Kidney (tissue), 14 donors: ENCODE measurements around the gene FLII. TPM values are rescaled to one million over a fixed set of nuclear protein-coding genes. Genes with fewer than 3 reads are reported as not detected.

ENCODE experiments used
- DNase-seq, 5 donors: peaks; one replicate each; pipeline ENCODE4 v3.0.0-alpha.2; 2013 to 2020
- FAIRE-seq: peaks from 2 replicates; lab custom pipeline; 2012; peaks lifted over from hg19 to GRCh38; lab: Jason Lieb, UNC
- H3K27ac ChIP-seq, 2 donors: one replicate each; pipeline ENCODE4 v1.7.0; 2013; ENCODE audit warnings: low read depth in 2 of 2, low read length in 2 of 2, inconsistent platforms in 1 of 2
- H3K27me3 ChIP-seq: one replicate; pipeline ENCODE4 v1.7.1; 2013; ENCODE audit warnings: low read length, inconsistent platforms; ENCODE audit not compliant: control insufficient read depth, insufficient read depth
- H3K36me3 ChIP-seq, 3 donors: one replicate each; pipeline versions ENCODE4 v1.7.0 to v1.7.1; 2013; ENCODE audit warnings: low read length in 3 of 3, control low read depth in 1 of 3, inconsistent platforms in 1 of 3; ENCODE audit not compliant: insufficient read depth in 3 of 3, control insufficient read depth in 2 of 3
- H3K4me1 ChIP-seq, 3 donors: one replicate each; pipeline versions ENCODE4 v1.7.0 to v1.7.1; 2013; ENCODE audit warnings: low read length in 3 of 3, inconsistent platforms in 1 of 3, low read depth in 1 of 3; ENCODE audit not compliant: control insufficient read depth in 2 of 3, insufficient read depth in 2 of 3
- H3K4me3 ChIP-seq, 3 donors: one replicate each; pipeline versions ENCODE4 v1.7.0 to v1.8.1; 2013; ENCODE audit warnings: low read length in 3 of 3, control low read depth in 1 of 3, inconsistent platforms in 1 of 3
- H3K9ac ChIP-seq, 3 donors: one replicate each; pipeline versions ENCODE4 v1.7.0 to v1.7.1; 2013; ENCODE audit warnings: low read length in 3 of 3, control low read depth in 1 of 3, inconsistent platforms in 1 of 3
- H3K9me3 ChIP-seq, 3 donors: one replicate each; pipeline versions ENCODE4 v1.7.0 to v1.7.1; 2013; ENCODE audit warnings: low read length in 3 of 3, control low read depth in 1 of 3, inconsistent platforms in 1 of 3; ENCODE audit not compliant: control insufficient read depth in 2 of 3, insufficient read depth in 1 of 3
- CTCF ChIP-seq: IDR thresholded peaks from 3 replicates; pipeline ENCODE4 v1.5.1; 2012; ENCODE audit warnings: mild to moderate bottlenecking, moderate library complexity, borderline replicate concordance; ENCODE audit not compliant: insufficient read depth; ENCODE audit errors: extremely low read depth
- intact Hi-C: fragments of 100-400 bp; cut with DNase I; formaldehyde crosslinking; loops from one replicate; pipeline ENCODE4 v1.11.1; 2022
- polyA plus RNA-seq: library from polyadenylated mRNA; stranded (reverse); fragments of 350-450 nt; fragmentation: Illumina TruSeq; extraction: RNeasy Lipid Tissue Mini Kit (QIAGEN cat#74804); gene quantifications from one replicate; pipeline ENCODE4 v1.2.3, GENCODE V29; 2014; ENCODE audit warnings: low read depth, low replicate concordance; ENCODE audit not compliant: insufficient read depth
- total RNA-seq: library from RNA; stranded (reverse); fragmentation: NEBNext Ultra II Directional; extraction: Animal tissue kit (Norgen Biotek cat#: 25700); gene quantifications from one replicate; pipeline ENCODE4 v1.2.1, GENCODE V29; 2021
- donor health status: control.
- donor health status: control.
- donor health status: control.
- donor health status: control.
- donor health status: control.
- donor health status: DM: yes; HTN: yes; CAD: no.
- donor health status: Normal renal cell carcinoma (clear cell type).

Gene FLII
- total and polyA plus RNA-seq, 2 donors from 2014 or later, result 139 to 301 TPM

DNA sequence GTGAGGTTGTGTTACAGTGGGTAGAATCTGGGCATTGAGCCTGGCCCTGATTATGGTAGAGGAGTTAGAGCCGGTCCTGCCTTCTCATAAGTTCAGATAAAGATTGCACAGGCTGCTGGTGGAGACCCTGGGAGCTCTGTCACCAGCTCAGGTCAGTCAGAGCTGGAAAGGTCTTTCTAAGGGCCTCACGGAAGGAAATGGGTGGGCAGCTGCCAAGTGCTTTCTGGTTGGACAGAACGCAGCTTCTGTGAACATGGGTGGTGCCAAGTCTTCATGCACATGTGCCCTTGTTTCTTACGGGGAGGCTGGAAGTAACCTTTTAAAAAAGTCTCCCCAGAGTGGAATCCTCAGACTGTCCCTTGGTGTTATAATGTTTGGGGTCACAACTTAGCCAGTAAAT lies 60.0 kb downstream of the FLII start:
- no peak for FAIRE-seq
- Histone ChIP-seq H3K4me1 (peaks cover 0 to 54% (median 36%) of the 10 kb centered on the region in 3 donors), H3K36me3 (peaks cover 0 to 43% (median 30%) of the 10 kb centered on the region in 3 donors), H3K27ac (no peak overlapping the region), H3K9me3 (no peaks in the 10 kb centered on the region), H3K4me3 (no peak overlapping the region), H3K27me3 (no peaks in the 10 kb centered on the region), H3K9ac (no peak overlapping the region)
- intact Hi-C loops, result no loop called here
- no peak for DNase-seq
- TF ChIP-seq CTCF, result no peak

DNA sequence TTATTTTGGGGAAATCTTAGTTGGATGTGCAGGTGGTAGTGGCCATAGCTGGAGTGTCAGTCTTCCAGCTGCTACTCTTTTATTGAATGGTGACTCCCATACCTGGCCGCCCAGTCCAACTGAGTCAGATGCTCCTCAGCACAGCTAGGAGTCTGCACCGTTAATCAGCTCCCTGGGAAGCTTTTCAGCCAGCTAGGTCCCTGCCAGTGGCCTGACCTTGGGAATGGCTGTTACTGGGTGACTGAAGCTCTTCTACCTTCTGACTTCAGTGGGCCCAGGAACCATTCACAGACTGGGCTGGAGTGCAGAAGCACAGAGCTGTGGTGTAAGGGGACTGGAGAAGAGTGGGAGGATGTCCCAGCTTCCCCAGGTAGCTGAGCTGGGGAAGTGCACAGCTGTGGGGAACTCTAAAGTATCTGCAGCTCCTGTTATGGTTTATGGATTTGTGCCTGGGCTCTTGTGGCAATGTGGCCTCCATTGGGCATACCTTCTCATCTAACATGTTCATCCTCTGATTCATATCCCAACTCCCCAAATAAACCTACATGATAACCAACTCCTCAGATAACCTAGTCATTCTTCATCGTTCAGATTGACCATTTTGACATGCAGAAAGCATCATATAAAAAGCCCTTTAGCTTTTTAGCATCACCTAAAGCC lies 60.9 kb downstream of the FLII start:
- Histone ChIP-seq H3K4me1 (peaks cover 0 to 48% (median 37%) of the 10 kb centered on the region in 3 donors), H3K9me3 (no peaks in the 10 kb centered on the region), H3K27me3 (no peaks in the 10 kb centered on the region), H3K9ac (no peak overlapping the region), H3K27ac (no peak overlapping the region), H3K36me3 (peaks cover 0 to 39% (median 28%) of the 10 kb centered on the region in 3 donors), H3K4me3 (no peak overlapping the region)
- intact Hi-C loops, result no loop called here
- no peak for FAIRE-seq
- no peak for TF ChIP-seq CTCF
- no peak for DNase-seq

DNA sequence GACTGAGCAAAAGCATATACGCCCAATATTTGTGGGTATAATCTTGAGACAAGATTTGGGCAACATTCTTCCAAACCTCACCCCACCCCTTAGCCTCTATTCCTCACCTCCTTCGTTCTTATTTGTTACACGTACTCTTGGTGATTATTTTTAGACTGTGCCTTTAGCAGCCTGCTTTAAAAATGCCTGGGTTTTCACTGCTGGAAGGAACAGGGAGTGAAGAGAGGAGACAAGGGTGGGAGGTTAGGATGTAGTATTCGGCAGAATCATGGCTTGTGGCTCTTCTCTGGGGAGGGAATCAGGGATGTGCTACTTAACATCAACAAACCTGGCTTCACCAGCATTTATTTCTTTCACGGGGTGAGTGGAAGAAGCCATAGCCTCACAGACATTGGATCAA lies 63.3 kb downstream of the FLII start:
- FAIRE-seq, result no peak
- intact Hi-C loops, result no loop called here
- Histone ChIP-seq H3K9ac (no peak overlapping the region), H3K36me3 (peaks cover 0 to 39% (median 24%) of the 10 kb centered on the region in 3 donors), H3K9me3 (no peaks in the 10 kb centered on the region), H3K4me1 (peaks cover 3 to 59% (median 56%) of the 10 kb centered on the region in 3 donors), H3K4me3 (no peak overlapping the region), H3K27ac (peak overlapping the region in 1 of 2 donors; percentile 2), H3K27me3 (no peaks in the 10 kb centered on the region)
- TF ChIP-seq CTCF, result no peak
- no peak for DNase-seq

Other genes starting within 250 kb of the FLII start
- gene ATPAF2, start 219.6 kb downstream of the FLII start, total RNA-seq, result 27.0 TPM
- 52.1 TPM for gene ATPAF2, start 219.6 kb downstream of the FLII start, polyA plus RNA-seq
- 8.7 TPM for gene GID4, start 219.3 kb downstream of the FLII start, total RNA-seq
- 3.4 TPM for gene GID4, start 219.3 kb downstream of the FLII start, polyA plus RNA-seq
- 39.2 TPM for gene DRG2, start 170.8 kb downstream of the FLII start, total RNA-seq
- gene DRG2, start 170.8 kb downstream of the FLII start, polyA plus RNA-seq, result 49.3 TPM
- 1.3 TPM for gene MYO15A, start 150.0 kb downstream of the FLII start, total RNA-seq
- gene MYO15A, start 150.0 kb downstream of the FLII start, polyA plus RNA-seq, result 0.80 TPM
- 94.4 TPM for gene ALKBH5, start 74.9 kb downstream of the FLII start, total RNA-seq
- gene ALKBH5, start 74.9 kb downstream of the FLII start, polyA plus RNA-seq, result 67.1 TPM
- gene LLGL1, start 33.1 kb downstream of the FLII start, total RNA-seq, result 13.7 TPM
- gene LLGL1, start 33.1 kb downstream of the FLII start, polyA plus RNA-seq, result 8.0 TPM
- 25.3 TPM for gene MIEF2, start 1.9 kb upstream of the FLII start, total RNA-seq
- gene MIEF2, start 1.9 kb upstream of the FLII start, polyA plus RNA-seq, result 19.3 TPM
- gene TOP3A, start 56.3 kb upstream of the FLII start, total RNA-seq, result 30.3 TPM
- 7.9 TPM for gene TOP3A, start 56.3 kb upstream of the FLII start, polyA plus RNA-seq
- gene SMCR8, start 56.6 kb upstream of the FLII start, total RNA-seq, result 22.4 TPM
- 3.1 TPM for gene SMCR8, start 56.6 kb upstream of the FLII start, polyA plus RNA-seq
- gene SHMT1, start 104.8 kb upstream of the FLII start, total RNA-seq, result 162 TPM
- 241 TPM for gene SHMT1, start 104.8 kb upstream of the FLII start, polyA plus RNA-seq
- gene EVPLL, start 119.0 kb upstream of the FLII start, total RNA-seq, result 1.2 TPM
- 0.82 TPM for gene EVPLL, start 119.0 kb upstream of the FLII start, polyA plus RNA-seq
- not detected for gene LGALS9C, start 218.1 kb upstream of the FLII start, total RNA-seq
- gene LGALS9C, start 218.1 kb upstream of the FLII start, polyA plus RNA-seq, result not detected